Effector memory CD4-positive, alpha-beta T cell (primary cell): ENCODE measurements around the gene RPL29.

ENCODE experiments used
- DNase-seq, 3 donors: peaks; one replicate each; pipeline ENCODE4 v3.0.0-alpha.2; 2020
- H3K27ac ChIP-seq: 2 replicates; pipeline ENCODE4 v1.7.0; 2013; ENCODE audit warnings: mild to moderate bottlenecking, low read length, moderate library complexity; ENCODE audit not compliant: insufficient read depth, poor library complexity, severe bottlenecking
- H3K27me3 ChIP-seq: replicated peaks from 2 replicates; pipeline ENCODE4 v1.7.0; 2013; ENCODE audit warnings: mild to moderate bottlenecking, low read length; ENCODE audit not compliant: insufficient read depth, control insufficient read depth, poor library complexity, severe bottlenecking
- H3K36me3 ChIP-seq: 2 replicates; pipeline ENCODE4 v1.7.0; 2013; ENCODE audit warnings: mild to moderate bottlenecking, low read length, moderate library complexity; ENCODE audit not compliant: control insufficient read depth, insufficient read depth
- H3K4me1 ChIP-seq: 2 replicates; pipeline ENCODE4 v1.7.0; 2013; ENCODE audit warnings: low read length, mild to moderate bottlenecking; ENCODE audit not compliant: control insufficient read depth, insufficient read depth, poor library complexity, severe bottlenecking
- H3K4me3 ChIP-seq: 2 replicates; pipeline ENCODE4 v1.7.0; 2013; ENCODE audit warnings: low read length, low read depth, mild to moderate bottlenecking; ENCODE audit not compliant: insufficient read depth, poor library complexity, severe bottlenecking
- H3K9me3 ChIP-seq: 2 replicates; pipeline ENCODE4 v1.7.0; 2013; ENCODE audit warnings: mild to moderate bottlenecking, low read length, moderate library complexity; ENCODE audit not compliant: control insufficient read depth

Gene RPL29

GRCh38 chr3:51948016-51948580 lies 47.6 kb downstream of the RPL29 start:
- Histone ChIP-seq H3K4me3 (no peak overlapping the region), H3K27me3 (no peaks in the 10 kb centered on the region), H3K9me3 (no peaks in the 10 kb centered on the region), H3K4me1 (peaks cover 3% of the 10 kb centered on the region), H3K27ac (no peak overlapping the region), H3K36me3 (no peaks in the 10 kb centered on the region)
- DNase-seq = no peak

DNA sequence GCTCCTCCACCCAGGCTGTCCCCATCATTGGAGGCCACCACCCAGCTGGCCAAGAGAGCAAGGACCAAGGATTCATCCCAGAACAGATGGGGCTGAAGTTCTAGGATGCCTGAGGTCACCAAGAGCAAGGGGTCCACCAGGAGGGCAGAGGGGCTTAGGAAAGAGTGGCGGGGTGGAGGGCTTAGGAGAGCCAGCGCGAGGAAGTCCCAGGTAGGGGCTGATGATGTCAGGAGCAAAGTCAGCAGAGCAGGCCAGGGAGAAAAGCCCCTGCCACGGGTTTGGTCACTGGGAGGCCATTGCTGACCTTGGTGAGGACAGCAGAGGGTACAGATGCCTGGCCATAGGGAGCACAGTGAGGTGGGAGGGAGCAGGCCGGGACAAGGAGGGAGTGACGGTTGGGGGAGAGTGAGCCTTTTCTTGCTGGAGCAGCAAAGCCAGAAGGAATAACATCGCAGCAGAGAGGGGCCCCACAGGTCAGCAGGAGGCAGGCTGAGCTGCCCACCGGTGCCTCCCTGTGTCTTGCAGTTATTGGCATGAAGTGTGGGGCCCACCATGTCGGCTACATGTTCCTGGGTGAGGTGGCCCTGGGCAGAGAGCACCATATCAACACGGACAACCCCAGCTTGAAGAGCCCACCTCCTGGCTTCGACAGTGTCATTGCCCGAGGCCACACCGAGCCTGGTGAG lies 48.3 kb downstream of the RPL29 start:
- DNase-seq = no peak
- no peak overlapping the region for H3K4me3 ChIP-seq
- H3K4me1 ChIP-seq = peaks cover 10% of the 10 kb centered on the region
- no peak overlapping the region for H3K27ac ChIP-seq
- H3K27me3 ChIP-seq = no peaks in the 10 kb centered on the region
- H3K36me3 ChIP-seq = no peaks in the 10 kb centered on the region
- H3K9me3 ChIP-seq = no peaks in the 10 kb centered on the region

DNA sequence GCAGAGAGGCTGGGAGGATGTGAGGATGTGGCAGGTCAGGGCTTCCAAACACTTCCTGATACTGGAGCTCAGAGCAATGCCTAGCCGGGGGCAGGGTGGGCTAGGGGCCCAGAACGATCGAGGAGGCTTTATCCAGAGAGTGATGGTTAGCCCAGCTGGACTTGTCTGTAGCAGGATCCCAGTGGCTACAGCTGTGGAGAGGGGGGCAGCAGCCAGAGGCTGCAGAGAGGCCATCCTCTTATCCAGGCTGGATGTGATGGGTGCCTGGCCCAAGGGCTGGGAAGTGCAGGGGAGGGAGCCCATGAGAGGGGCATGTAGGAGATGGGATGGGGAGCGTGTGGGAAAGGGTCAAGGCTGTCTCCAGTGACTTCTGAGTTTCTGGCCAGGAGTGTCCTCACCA lies 48.9 kb downstream of the RPL29 start:
- H3K27me3 ChIP-seq = no peaks in the 10 kb centered on the region
- H3K4me3 ChIP-seq = no peak overlapping the region
- no peak overlapping the region for H3K27ac ChIP-seq
- DNase-seq = no peak
- no peaks in the 10 kb centered on the region for H3K36me3 ChIP-seq
- H3K9me3 ChIP-seq = no peaks in the 10 kb centered on the region
- H3K4me1 ChIP-seq = peaks cover 12% of the 10 kb centered on the region

DNA sequence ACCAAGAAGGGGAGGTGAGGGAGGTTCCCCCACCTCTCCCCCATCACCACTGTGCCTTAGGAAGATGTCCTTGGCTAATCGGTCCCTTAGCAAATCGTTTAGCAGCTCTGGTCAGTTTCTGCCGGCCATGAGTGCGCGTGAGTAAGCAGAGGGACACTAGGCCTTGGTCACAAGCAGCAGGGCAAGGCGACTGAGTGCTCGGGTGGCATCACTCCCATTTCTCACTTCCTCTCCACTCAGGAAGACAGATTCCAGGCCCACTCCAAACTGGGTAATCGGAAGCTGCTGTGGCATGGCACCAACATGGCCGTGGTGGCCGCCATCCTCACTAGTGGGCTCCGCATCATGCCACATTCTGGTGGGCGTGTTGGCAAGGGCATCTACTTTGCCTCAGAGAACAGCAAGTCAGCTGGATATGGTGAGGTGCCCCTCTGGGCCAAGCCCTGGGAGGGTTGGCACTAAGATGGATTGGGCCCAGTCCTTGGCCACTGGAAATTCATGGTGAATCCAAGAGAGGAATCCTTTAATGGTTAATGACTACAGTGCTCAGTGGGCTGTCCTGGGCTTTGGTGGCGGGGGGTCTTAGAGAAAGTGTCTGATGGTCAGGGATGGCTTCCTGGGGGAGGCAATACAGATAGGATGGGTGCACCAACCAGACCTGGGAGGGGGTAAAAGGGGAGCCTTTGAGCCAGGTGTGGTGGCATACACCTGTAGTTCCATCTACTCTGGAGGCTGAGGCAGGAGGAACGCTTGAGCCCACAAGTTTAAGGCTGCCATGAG lies 49.6 kb downstream of the RPL29 start:
- H3K4me1 ChIP-seq = peaks cover 17% of the 10 kb centered on the region
- no peak overlapping the region for H3K27ac ChIP-seq
- no peaks in the 10 kb centered on the region for H3K36me3 ChIP-seq
- no peaks in the 10 kb centered on the region for H3K9me3 ChIP-seq
- no peak overlapping the region for H3K4me3 ChIP-seq
- no peaks in the 10 kb centered on the region for H3K27me3 ChIP-seq
- DNase-seq = no peak

GRCh38 chr3:51945031-51945840 lies 50.5 kb downstream of the RPL29 start:
- Histone ChIP-seq H3K9me3 (no peaks in the 10 kb centered on the region), H3K4me3 (no peak overlapping the region), H3K36me3 (no peaks in the 10 kb centered on the region), H3K4me1 (peaks cover 21% of the 10 kb centered on the region), H3K27me3 (no peaks in the 10 kb centered on the region), H3K27ac (no peak overlapping the region)
- no peak for DNase-seq

DNA sequence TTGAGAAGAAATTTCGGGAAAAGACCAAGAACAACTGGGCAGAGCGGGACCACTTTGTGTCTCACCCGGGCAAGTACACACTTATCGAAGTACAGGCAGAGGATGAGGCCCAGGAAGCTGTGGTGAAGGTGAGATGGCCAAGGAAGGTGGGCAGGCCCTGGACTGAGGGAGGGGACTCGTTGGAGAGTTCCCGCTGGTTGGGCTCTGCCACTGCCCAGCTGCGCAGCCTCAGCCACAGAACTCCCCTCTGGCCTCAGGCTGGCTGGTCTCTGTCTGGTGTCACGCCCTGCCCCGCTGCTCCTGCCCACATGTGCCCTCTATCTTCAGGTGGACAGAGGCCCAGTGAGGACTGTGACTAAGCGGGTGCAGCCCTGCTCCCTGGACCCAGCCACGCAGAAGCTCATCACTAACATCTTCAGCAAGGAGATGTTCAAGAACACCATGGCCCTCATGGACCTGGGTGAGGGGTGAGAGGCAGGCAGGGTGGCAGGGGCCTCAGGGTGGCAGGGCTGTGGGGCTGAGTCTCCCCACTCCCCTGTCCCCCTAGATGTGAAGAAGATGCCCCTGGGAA lies 51.2 kb downstream of the RPL29 start:
- Histone ChIP-seq H3K27ac (no peak overlapping the region), H3K27me3 (no peaks in the 10 kb centered on the region), H3K36me3 (no peaks in the 10 kb centered on the region), H3K4me1 (peaks cover 21% of the 10 kb centered on the region), H3K9me3 (no peaks in the 10 kb centered on the region), H3K4me3 (no peak overlapping the region)
- DNase-seq = no peak
